Ovary (tissue), 9 donors: ENCODE data around the gene ZBED2. TPM values are rescaled to one million over a fixed set of nuclear protein-coding genes. Genes with fewer than 3 reads are reported as not detected.

Experiments used
- DNase-seq, 5 donors: peaks; one replicate each; pipeline ENCODE4 v3.0.0-alpha.2; 2019 to 2020
- H3K27ac ChIP-seq, 2 donors: fragments of 200-600 bp; one replicate each; pipeline versions ENCODE4 v1.5.1 to v1.8.0; 2019 to 2022
- H3K27me3 ChIP-seq: fragments of 200-600 bp; one replicate; pipeline ENCODE4 v1.8.0; 2022
- H3K36me3 ChIP-seq: fragments of 200-600 bp; sonication (generic); one replicate; pipeline ENCODE4 v1.5.1; 2019
- H3K4me1 ChIP-seq: one replicate; pipeline ENCODE4 v1.8.1; 2013; ENCODE audit warnings: mild to moderate bottlenecking, moderate library complexity; ENCODE audit not compliant: insufficient read depth
- H3K4me3 ChIP-seq: fragments of 200-600 bp; sonication (generic); one replicate; pipeline ENCODE4 v1.5.1; 2017
- H3K9me3 ChIP-seq, 2 donors: fragments of 200-600 bp in 1 of 2; sonication (generic) in 1 of 2; one replicate each; pipeline versions ENCODE4 v1.5.1 to v1.8.1; 2013 to 2019; ENCODE audit warnings: mild to moderate bottlenecking in 1 of 2, moderate library complexity in 1 of 2
- CTCF ChIP-seq, 3 donors: fragments of 450-650 bp in 2 of 3; fragments of 200-600 bp in 1 of 3; IDR thresholded peaks; one replicate each; pipeline versions ENCODE4 v1.5.1 to v1.8.0; 2016 to 2022; ENCODE audit warnings: antibody characterized with exemption in 3 of 3, mild to moderate bottlenecking in 1 of 3
- EP300 ChIP-seq: sonication (generic); formaldehyde crosslinking; IDR thresholded peaks from one replicate; pipeline ENCODE4 v1.6.1; 2017; ENCODE audit warnings: antibody characterized with exemption
- POLR2A ChIP-seq: fragments of 450-650 bp; IDR thresholded peaks from one replicate; pipeline ENCODE4 v1.6.1; 2017; ENCODE audit warnings: antibody characterized with exemption, mild to moderate bottlenecking, moderate library complexity
- WGBS, 3 donors: extraction: QIAGEN DNeasy Blood & Tissue Kit in 1 of 3; methylation state at CpG; one replicate each; pipeline versions ENCODE4 v1.1.5 to v1.1.7; 2013 to 2017; 5-methylcytosine and 5-hydroxymethylcytosine counted together
- intact Hi-C, 4 donors: fragments of 100-400 bp; cut with DNase I; formaldehyde crosslinking; loops; one replicate each; pipeline versions ENCODE4 v1.11.0 to v1.15.1; 2022 to 2023
- polyA plus RNA-seq, 2 donors: library from polyadenylated mRNA; stranded (reverse); fragments of 200-250 nt in 1 of 2; fragments of 350-450 nt in 1 of 2; fragmentation: Illumina TruSeq in 1 of 2; extraction: RNeasy Lipid Tissue Mini Kit (QIAGEN cat#74804) in 1 of 2; gene quantifications; one replicate each; pipeline ENCODE4 v1.2.3, GENCODE V29; 2013 to 2014
- total RNA-seq, 7 donors: library from RNA; depleted of rRNA in 2 of 7; stranded (reverse); fragments of >200 nt in 2 of 7; fragmentation: NEBNext Ultra II Directional in 3 of 7; extraction: Animal tissue kit (Norgen Biotek cat#: 25700) in 3 of 7; gene quantifications; one replicate each; pipeline versions ENCODE4 v1.1.0 to v1.2.4, GENCODE V29; 2016 to 2023
- donor health status: DM: no; HTN: no; CAD: no; lungs with moderate emphysema.
- donor health status: DM: no; HTN: no; CAD: no.
- donor health status: Bipolar disorder and iron deficiency.
- donor health status: DM: yes; HTN: yes; CAD: no.
- donor health status: DM: no; HTN: no; CAD: no.
- donor health status: DM: yes; HTN: yes; CAD: no.

The ZBED2 gene
- total and polyA plus RNA-seq, 9 donors, result 0.15 to 6.9 (median 0.87) TPM; not detected in 3

- DNase-seq, result no peak
- Histone ChIP-seq H3K4me1 (no peaks in the 10 kb centered on the region), H3K27ac (no peak overlapping the region), H3K4me3 (no peak overlapping the region), H3K36me3 (no peaks in the 10 kb centered on the region), H3K9me3 (no peaks in the 10 kb centered on the region), H3K27me3 (no peaks in the 10 kb centered on the region)
- TF ChIP-seq EP300, result no peak
- TF ChIP-seq POLR2A, result no peak
- no peak for TF ChIP-seq CTCF (IDR thresholded peaks at IDR 0.05)
- intact Hi-C loops, result no loop called here
- 89 to 95% (median 93%) methylated on average over 2 of the region's 2 CpGs for WGBS, 3 donors
Measured at GRCh38 chr3:111581403-111582119, 13.6 kb downstream of the ZBED2 start.

- Histone ChIP-seq H3K4me1 (no peaks in the 10 kb centered on the region), H3K9me3 (no peaks in the 10 kb centered on the region), H3K27ac (no peak overlapping the region), H3K27me3 (no peaks in the 10 kb centered on the region), H3K4me3 (no peak overlapping the region), H3K36me3 (no peaks in the 10 kb centered on the region)
- intact Hi-C loops, result no loop called here
- DNase-seq, result no peak
- TF ChIP-seq POLR2A, result no peak
- 91 to 96% (median 91%) methylated on average over 5 of the region's 5 CpGs for whole genome bisulfite sequencing, 3 donors
Measured at GRCh38 chr3:111579495-111579894, 15.7 kb downstream of the ZBED2 start.

- Histone ChIP-seq H3K36me3 (no peaks in the 10 kb centered on the region), H3K27ac (no peak overlapping the region), H3K27me3 (no peaks in the 10 kb centered on the region), H3K4me1 (no peaks in the 10 kb centered on the region), H3K9me3 (no peaks in the 10 kb centered on the region), H3K4me3 (no peak overlapping the region)
- intact Hi-C loops, result no loop called here
- TF ChIP-seq EP300 (no peak), CTCF (IDR thresholded peaks at IDR 0.05) (no peak), POLR2A (no peak)
- DNase-seq, result no peak
- 95 to 97% (median 97%) methylated on average over 4 of the region's 4 CpGs for WGBS, 3 donors
Measured at GRCh38 chr3:111578867-111579266, 16.3 kb downstream of the ZBED2 start.

GRCh38 chr3:111577798-111578685 is 17.1 kb downstream of the ZBED2 start:
- Histone ChIP-seq H3K27me3 (no peaks in the 10 kb centered on the region), H3K4me1 (no peaks in the 10 kb centered on the region), H3K4me3 (no peak overlapping the region), H3K27ac (no peak overlapping the region), H3K36me3 (no peaks in the 10 kb centered on the region), H3K9me3 (no peaks in the 10 kb centered on the region)
- DNase-seq, result no peak
- 90 to 93% (median 91%) methylated on average over 4 of the region's 4 CpGs for WGBS, 3 donors
- intact Hi-C loops, result no loop called here
- TF ChIP-seq CTCF (IDR thresholded peaks at IDR 0.05), result no peak
- TF ChIP-seq POLR2A, result no peak

GRCh38 chr3:111577113-111577512 is 18.0 kb downstream of the ZBED2 start:
- intact Hi-C loops, result no loop called here
- Histone ChIP-seq H3K4me1 (no peaks in the 10 kb centered on the region), H3K9me3 (no peaks in the 10 kb centered on the region), H3K4me3 (no peak overlapping the region), H3K27ac (no peak overlapping the region), H3K36me3 (no peaks in the 10 kb centered on the region), H3K27me3 (no peaks in the 10 kb centered on the region)
- TF ChIP-seq EP300, result no peak
- TF ChIP-seq POLR2A, result no peak
- TF ChIP-seq CTCF (IDR thresholded peaks at IDR 0.05), result no peak
- no peak for DNase-seq
- 57 to 67% (median 63%) methylated on average over 1 of the region's 1 CpG for WGBS, 3 donors
